Measurements from ENCODE around the gene PSME2. TPM values are rescaled to one million over a fixed set of nuclear protein-coding genes. Genes with fewer than 3 reads are reported as not detected.
A peak's percentile ranks its signal among the peaks of the same experiment; 100 is the strongest.

The PSME2 gene
- total RNA-seq, 1 donor: 78.3 TPM

DNA sequence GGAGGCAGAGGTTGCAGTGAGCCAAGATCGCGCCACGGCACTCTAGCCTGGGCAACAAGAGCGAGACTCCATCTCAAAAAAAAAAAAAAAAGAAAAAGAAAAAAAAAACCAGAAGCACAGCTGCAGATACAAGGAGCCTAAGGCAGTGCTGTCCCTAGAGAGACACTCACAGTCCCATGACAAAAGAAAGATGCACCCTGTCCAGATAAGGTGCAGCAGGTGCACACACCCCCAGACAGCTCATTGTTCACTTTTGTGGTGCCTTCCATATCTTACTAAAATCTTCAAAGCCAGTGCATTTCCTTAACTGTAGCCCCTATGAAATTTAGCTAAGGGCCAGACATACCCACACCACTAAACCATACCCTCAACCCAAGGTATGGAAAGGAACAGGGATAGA is 24.0 kb downstream of the PSME2 start:
- TF ChIP-seq, protein P1, sequence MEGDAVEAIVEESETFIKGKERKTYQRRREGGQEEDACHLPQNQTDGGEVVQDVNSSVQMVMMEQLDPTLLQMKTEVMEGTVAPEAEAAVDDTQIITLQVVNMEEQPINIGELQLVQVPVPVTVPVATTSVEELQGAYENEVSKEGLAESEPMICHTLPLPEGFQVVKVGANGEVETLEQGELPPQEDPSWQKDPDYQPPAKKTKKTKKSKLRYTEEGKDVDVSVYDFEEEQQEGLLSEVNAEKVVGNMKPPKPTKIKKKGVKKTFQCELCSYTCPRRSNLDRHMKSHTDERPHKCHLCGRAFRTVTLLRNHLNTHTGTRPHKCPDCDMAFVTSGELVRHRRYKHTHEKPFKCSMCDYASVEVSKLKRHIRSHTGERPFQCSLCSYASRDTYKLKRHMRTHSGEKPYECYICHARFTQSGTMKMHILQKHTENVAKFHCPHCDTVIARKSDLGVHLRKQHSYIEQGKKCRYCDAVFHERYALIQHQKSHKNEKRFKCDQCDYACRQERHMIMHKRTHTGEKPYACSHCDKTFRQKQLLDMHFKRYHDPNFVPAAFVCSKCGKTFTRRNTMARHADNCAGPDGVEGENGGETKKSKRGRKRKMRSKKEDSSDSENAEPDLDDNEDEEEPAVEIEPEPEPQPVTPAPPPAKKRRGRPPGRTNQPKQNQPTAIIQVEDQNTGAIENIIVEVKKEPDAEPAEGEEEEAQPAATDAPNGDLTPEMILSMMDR (IDR thresholded peaks at IDR 0.05; ENCODE audit: insufficient read depth, low read length): no peak
- no peak for DNase-seq (ENCODE audit: low read depth)

DNA sequence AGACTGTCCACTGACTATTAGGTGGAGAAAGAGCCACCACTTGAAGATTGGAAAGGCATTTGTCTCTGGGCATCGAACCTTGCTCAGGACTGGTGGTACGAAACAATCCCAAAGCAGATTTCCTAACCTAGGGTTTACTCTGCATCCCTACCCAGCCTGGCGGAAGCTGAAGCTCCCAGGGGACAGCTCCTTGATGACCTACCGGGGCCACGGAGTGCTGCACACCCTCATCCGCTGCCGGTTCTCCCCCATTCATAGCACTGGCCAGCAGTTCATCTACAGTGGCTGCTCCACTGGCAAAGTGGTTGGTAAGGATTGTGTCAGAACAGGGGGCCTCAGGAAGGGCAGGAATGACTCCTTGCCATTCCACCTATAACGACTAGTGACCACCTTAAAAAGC is 25.2 kb downstream of the PSME2 start:
- TF ChIP-seq, protein P1 (IDR thresholded peaks at IDR 0.05; ENCODE audit: insufficient read depth, low read length): no peak
- no peak for DNase-seq (ENCODE audit: low read depth)
- H3K4me3 ChIP-seq (ENCODE audit: low read depth, low read length): no peak overlapping the region

More for the DNA sequence above, 24.0 kb downstream of the PSME2 start:
- no peak overlapping the region for H3K4me3 ChIP-seq (ENCODE audit: low read depth, low read length)

DNA sequence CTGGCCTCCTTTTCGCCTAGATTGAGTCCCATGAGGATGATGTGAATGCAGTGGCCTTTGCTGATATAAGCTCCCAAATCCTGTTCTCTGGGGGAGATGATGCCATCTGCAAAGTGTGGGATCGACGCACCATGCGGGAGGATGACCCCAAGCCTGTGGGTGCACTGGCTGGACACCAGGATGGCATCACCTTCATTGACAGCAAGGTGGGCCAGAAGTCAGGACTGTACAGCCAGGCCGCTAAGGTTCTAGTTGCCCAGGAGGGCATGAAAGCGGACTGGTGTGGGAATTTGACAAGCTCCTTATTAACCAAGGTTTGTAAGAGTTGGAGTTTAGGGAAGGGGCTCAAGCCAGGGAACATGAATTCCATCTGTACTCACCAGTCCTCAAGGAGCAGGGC is 26.7 kb downstream of the PSME2 start:
- TF ChIP-seq, protein P1 (IDR thresholded peaks at IDR 0.05; ENCODE audit: insufficient read depth, low read length): no peak
- DNase-seq (ENCODE audit: low read depth): no peak
- H3K4me3 ChIP-seq (ENCODE audit: low read depth, low read length): no peak overlapping the region

DNA sequence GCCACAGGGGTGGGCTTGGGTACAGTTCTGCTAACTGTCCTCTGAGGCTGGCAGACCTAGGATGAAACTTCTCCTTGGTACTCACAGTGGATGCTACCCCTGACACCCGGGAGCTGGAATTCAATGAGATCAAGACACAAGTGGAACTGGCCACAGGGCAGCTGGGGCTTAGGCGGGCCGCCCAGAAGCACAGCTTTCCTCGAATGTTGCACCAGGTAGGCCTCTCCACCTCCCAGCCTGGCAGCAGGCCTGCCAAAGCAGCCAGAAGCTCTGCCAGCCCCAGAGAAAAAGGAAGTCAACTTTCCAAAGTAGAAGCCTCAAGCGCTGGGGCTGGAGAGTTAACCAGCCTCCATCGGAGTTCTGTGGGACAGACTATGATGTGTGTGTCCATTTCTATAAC is 29.2 kb downstream of the PSME2 start:
- TF ChIP-seq, protein P1 (IDR thresholded peaks at IDR 0.05; ENCODE audit: insufficient read depth, low read length): no peak
- H3K4me3 ChIP-seq (ENCODE audit: low read depth, low read length): no peak overlapping the region
- DNase-seq (ENCODE audit: low read depth): no peak

DNA sequence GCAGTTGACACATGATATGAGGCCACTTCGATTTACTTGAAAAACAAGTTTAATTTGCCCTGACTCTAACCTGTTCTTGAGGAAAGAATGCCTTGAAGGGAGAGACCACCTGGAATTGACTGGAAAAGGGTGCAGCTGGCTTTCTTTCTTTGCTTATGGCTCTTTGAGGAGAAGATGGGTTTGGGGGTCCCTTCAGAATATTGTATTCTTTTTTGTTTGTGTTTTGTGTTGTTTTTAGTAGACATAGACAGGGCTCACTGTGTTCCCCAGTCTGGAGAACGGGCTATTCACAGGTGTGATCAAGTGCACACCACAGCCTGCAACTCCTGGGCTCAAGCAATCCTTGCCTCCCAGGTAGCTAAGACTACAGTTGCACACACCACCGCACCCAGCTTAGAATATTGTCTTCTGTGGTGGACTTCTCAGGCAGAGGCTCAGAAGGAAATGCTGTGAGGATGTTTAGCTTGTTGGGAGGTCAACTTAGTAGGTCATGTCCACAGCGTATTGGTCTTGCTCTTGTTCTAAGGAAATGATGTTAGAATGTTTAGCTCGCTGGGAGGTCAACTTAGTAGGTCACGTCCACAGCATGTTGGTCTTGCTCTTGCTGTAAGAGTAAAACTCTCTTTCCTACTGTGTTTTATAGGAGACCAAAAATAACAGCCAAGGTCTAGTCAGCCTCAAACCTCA is 30.1 kb downstream of the PSME2 start:
- TF ChIP-seq, protein P1 (IDR thresholded peaks at IDR 0.05; ENCODE audit: insufficient read depth, low read length): no peak
- H3K4me3 ChIP-seq (ENCODE audit: low read depth, low read length): peak overlapping the region; percentile 15

DNA sequence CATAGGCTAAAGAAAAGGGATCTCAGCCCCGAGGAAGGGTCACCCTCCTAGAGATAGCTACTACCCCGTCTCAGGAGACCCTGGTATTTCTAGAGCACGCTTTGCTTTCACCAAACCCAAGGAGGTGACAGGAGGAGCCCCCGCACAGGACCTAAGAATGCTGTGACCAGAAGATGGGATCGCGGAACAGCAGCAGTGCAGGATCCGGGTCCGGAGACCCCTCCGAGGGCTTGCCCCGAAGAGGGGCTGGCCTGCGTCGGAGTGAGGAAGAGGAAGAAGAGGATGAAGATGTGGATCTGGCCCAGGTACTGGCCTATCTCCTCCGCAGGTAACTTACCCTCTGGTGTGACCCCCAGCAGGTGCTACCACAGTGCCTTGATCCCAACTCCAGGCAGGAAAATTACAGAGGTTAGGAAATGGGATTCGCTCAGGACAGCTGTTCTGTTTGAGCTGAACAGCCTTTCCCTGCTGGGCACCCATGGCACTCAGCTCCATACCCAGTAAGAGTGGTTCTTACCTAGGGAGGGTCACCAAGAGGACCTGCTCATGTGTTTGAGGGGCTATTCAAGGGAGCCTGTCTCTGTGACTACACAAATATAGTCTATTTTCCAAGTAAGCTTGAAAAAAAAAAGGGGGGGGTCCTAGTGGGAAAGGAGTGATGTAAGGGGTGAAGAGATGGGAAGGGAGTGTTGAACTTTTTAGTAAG is 30.8 kb downstream of the PSME2 start:
- DNase-seq (ENCODE audit: low read depth): no peak
- TF ChIP-seq, protein P1 (IDR thresholded peaks at IDR 0.05; ENCODE audit: insufficient read depth, low read length): no peak
- peak overlapping the region; percentile 91 for H3K4me3 ChIP-seq (ENCODE audit: low read depth, low read length)

More for the DNA sequence above, 30.1 kb downstream of the PSME2 start:
- no peak for DNase-seq (ENCODE audit: low read depth)

Data from fibroblast of the aortic adventitia (primary cell).